AG04450 (cell line): ENCODE data around the gene KAT6B. TPM values are rescaled to one million over a fixed set of nuclear protein-coding genes. Genes with fewer than 3 reads are reported as not detected.
A peak's percentile ranks its signal among the peaks of the same experiment; 100 is the strongest.

ENCODE experiments used
- CTCF ChIA-PET: fragments of 300-600, 350-600 bp; formaldehyde crosslinking; extraction: SDS; loops from one replicate; lab custom pipeline; 2022; ENCODE audit warnings: antibody characterized with exemption, inconsistent platforms; lab: Charles Lee
- POLR2A ChIA-PET: fragments of 350-600 bp; formaldehyde crosslinking; extraction: SDS; loops from one replicate; lab custom pipeline; 2021; ENCODE audit warnings: antibody characterized with exemption, inconsistent platforms; lab: Yijun Ruan, JAX
- DNase-seq: peaks from one replicate; pipeline ENCODE4 v3.0.0-alpha.2; 2011; ENCODE audit warnings: low read depth, low spot score
- H3K27ac ChIP-seq: one replicate; pipeline ENCODE4 v1.5.1; 2012; ENCODE audit warnings: low read depth, low read length, control low read depth
- H3K27me3 ChIP-seq: one replicate; pipeline ENCODE4 v1.6.0; 2012; ENCODE audit warnings: low read length; ENCODE audit not compliant: control insufficient read depth, insufficient read depth
- H3K4me3 ChIP-seq: 2 replicates; pipeline ENCODE4 v1.5.1; 2011; ENCODE audit warnings: mild to moderate bottlenecking, low read depth, low read length, control low read depth
- H3K9me3 ChIP-seq: 2 replicates; pipeline ENCODE4 v1.5.1; 2012; ENCODE audit warnings: low read length; ENCODE audit not compliant: control insufficient read depth, insufficient read depth
- CTCF ChIP-seq: IDR thresholded peaks from 2 replicates; pipeline ENCODE4 v1.5.1; 2011; ENCODE audit warnings: low read depth, low read length, control low read depth, inconsistent platforms
- polyA plus RNA-seq: library from polyadenylated mRNA; depleted of rRNA; stranded (reverse); fragments of >200 nt; gene quantifications from 2 replicates; pipeline ENCODE4 v1.2.3, GENCODE V29; 2011

KAT6B gene
- polyA plus RNA-seq, 1 experiment: 10.4 TPM

GRCh38 chr10:75029857-75030256, 203.5 kb downstream of the KAT6B start:
- Histone ChIP-seq H3K27ac (peak overlapping the region; percentile 35), H3K4me3 (no peak overlapping the region), H3K9me3 (no peaks in the 10 kb centered on the region), H3K27me3 (no peaks in the 10 kb centered on the region)
- TF ChIP-seq CTCF: no peak
- DNase-seq: peak; percentile 81
- CTCF ChIA-PET: interaction anchor here (1.4 kb wide), 1 partner anchor 786 kb away, joined by 5 read pairs; no protein-coding TSS in a partner anchor
- POLR2A ChIA-PET: interaction anchor here (0.6 to 1.3 kb wide), 3 partner anchors 9 to 119 kb away, joined by 3 to 6 read pairs (median 5); no protein-coding TSS in a partner anchor

- Histone ChIP-seq H3K27me3 (no peaks in the 10 kb centered on the region), H3K9me3 (no peaks in the 10 kb centered on the region), H3K4me3 (no peak overlapping the region), H3K27ac (no peak overlapping the region)
- ChIA-PET POLR2A (interaction anchor here (0.9 kb wide), 1 partner anchor 120 kb away, joined by 6 read pairs; no protein-coding TSS in a partner anchor), CTCF (interaction anchor here (1.4 to 1.6 kb wide), 2 partner anchors 205 to 786 kb away, joined by 5 read pairs; partner anchors contain the start of gene COMTD1)
- no peak for TF ChIP-seq CTCF
- DNase-seq: no peak
Measured at GRCh38 chr10:75030371-75030770, 204.0 kb downstream of the KAT6B start.

GRCh38 chr10:75032119-75032518, 205.7 kb downstream of the KAT6B start:
- Histone ChIP-seq H3K27ac (no peak overlapping the region), H3K27me3 (no peaks in the 10 kb centered on the region), H3K4me3 (no peak overlapping the region), H3K9me3 (no peaks in the 10 kb centered on the region)
- ChIA-PET CTCF (interaction anchor here (1.3 to 1.6 kb wide), 3 partner anchors 67 to 205 kb away, joined by 4 to 5 read pairs (median 4); partner anchors contain the start of gene COMTD1), POLR2A (no interaction called here)
- no peak for DNase-seq
- TF ChIP-seq CTCF: no peak

GRCh38 chr10:75032813-75033212, 206.4 kb downstream of the KAT6B start:
- ChIA-PET CTCF (interaction anchor here (0.8 to 1.4 kb wide), 2 partner anchors 11 to 66 kb away, joined by 4 read pairs; a partner anchor contains a TSS), POLR2A (no interaction called here)
- no peak overlapping the region for H3K27ac ChIP-seq
- no peak for DNase-seq
- H3K27me3 ChIP-seq: no peaks in the 10 kb centered on the region
- no peak for TF ChIP-seq CTCF
- no peak overlapping the region for H3K4me3 ChIP-seq
- H3K9me3 ChIP-seq: no peaks in the 10 kb centered on the region

- TF ChIP-seq CTCF: no peak
- no peak for DNase-seq
- Histone ChIP-seq H3K27ac (no peak overlapping the region), H3K4me3 (no peak overlapping the region), H3K27me3 (no peaks in the 10 kb centered on the region), H3K9me3 (no peaks in the 10 kb centered on the region)
- ChIA-PET POLR2A (no interaction called here), CTCF (no interaction called here)
Measured at GRCh38 chr10:75033399-75034130, 207.2 kb downstream of the KAT6B start.
